Activated T-helper 1 cell treated with Interleukin-2 at 50 U/mL for 16 hours (primary cell): Measurements from ENCODE around the gene SIPA1.

Experiments used
- DNase-seq: peaks from one replicate; pipeline ENCODE4 v3.0.0-alpha.2; 2020; ENCODE audit warnings: low read depth

Gene SIPA1

GRCh38 chr11:65607614-65608426 is 30.1 kb upstream of the SIPA1 start:
- DNase-seq = no peak

GRCh38 chr11:65609229-65609628 is 28.7 kb upstream of the SIPA1 start:
- DNase-seq = no peak

GRCh38 chr11:65609665-65610064 is 28.2 kb upstream of the SIPA1 start:
- no peak for DNase-seq

GRCh38 chr11:65610404-65610803 is 27.5 kb upstream of the SIPA1 start:
- DNase-seq = no peak

- DNase-seq = no peak
Measured at GRCh38 chr11:65611028-65611757, 26.7 kb upstream of the SIPA1 start.

GRCh38 chr11:65611758-65612603 is 25.9 kb upstream of the SIPA1 start:
- no peak for DNase-seq

GRCh38 chr11:65612691-65613090 is 25.2 kb upstream of the SIPA1 start:
- no peak for DNase-seq

- DNase-seq = no peak
Measured at GRCh38 chr11:65613091-65613928, 24.6 kb upstream of the SIPA1 start.

- peak; percentile 99 for DNase-seq
Measured at GRCh38 chr11:65615229-65615949, 22.5 kb upstream of the SIPA1 start, which contains the start of gene PCNX3. TSS of gene PCNX3 (plus strand) at chr11:65615776. CDS start at chr11:65616312, 536 bp downstream.

GRCh38 chr11:65615950-65616574 is 21.8 kb upstream of the SIPA1 start:
- DNase-seq = no peak

- DNase-seq = no peak
Measured at GRCh38 chr11:65616575-65617001, 21.3 kb upstream of the SIPA1 start.

- no peak for DNase-seq
Measured at GRCh38 chr11:65617136-65617850, 20.6 kb upstream of the SIPA1 start.

GRCh38 chr11:65617990-65618751 is 19.7 kb upstream of the SIPA1 start:
- no peak for DNase-seq

- no peak for DNase-seq
Measured at GRCh38 chr11:65618763-65619162, 19.1 kb upstream of the SIPA1 start.

GRCh38 chr11:65619281-65619928 is 18.5 kb upstream of the SIPA1 start:
- DNase-seq = no peak

GRCh38 chr11:65620666-65621065 is 17.2 kb upstream of the SIPA1 start:
- no peak for DNase-seq

GRCh38 chr11:65621460-65621859 is 16.4 kb upstream of the SIPA1 start:
- no peak for DNase-seq

GRCh38 chr11:65622011-65622410 is 15.9 kb upstream of the SIPA1 start:
- DNase-seq = no peak
